Bronchial epithelial cell (primary cell): ENCODE measurements around the gene RUNX2. TPM values are rescaled to one million over a fixed set of nuclear protein-coding genes. Genes with fewer than 3 reads are reported as not detected.

Experiments used
- DNase-seq: peaks from one replicate; pipeline ENCODE4 v3.0.0-alpha.2; 2010; ENCODE audit warnings: low read depth
- FAIRE-seq: peaks from 2 replicates; lab custom pipeline; 2011; peaks lifted over from hg19 to GRCh38; lab: Jason Lieb, UNC
- H3K27me3 ChIP-seq: 2 replicates; pipeline ENCODE4 v1.5.1; 2011; ENCODE audit warnings: low read length; ENCODE audit not compliant: control insufficient read depth, insufficient read depth
- H3K36me3 ChIP-seq: 2 replicates; pipeline ENCODE4 v1.5.1; 2011; ENCODE audit warnings: low read length; ENCODE audit not compliant: control insufficient read depth, insufficient read depth
- H3K4me3 ChIP-seq: 2 replicates; pipeline ENCODE4 v1.5.1; 2011; ENCODE audit warnings: mild to moderate bottlenecking, low read depth, low read length, control low read depth
- total RNA-seq: library from RNA; depleted of rRNA; stranded (reverse); fragments of >200 nt; gene quantifications from 2 replicates; pipeline ENCODE4 v1.2.1, GENCODE V29; 2014
- TF ChIP-seq, protein P1 (sequence below): IDR thresholded peaks from 2 replicates; pipeline ENCODE4 v1.5.1; 2011; ENCODE audit warnings: mild to moderate bottlenecking, moderate library complexity, low read length, control low read depth, inconsistent platforms; ENCODE audit not compliant: insufficient read depth, severe bottlenecking

The RUNX2 gene
- total RNA-seq, 1 donor from 2014 or later = 0.79 TPM

DNA sequence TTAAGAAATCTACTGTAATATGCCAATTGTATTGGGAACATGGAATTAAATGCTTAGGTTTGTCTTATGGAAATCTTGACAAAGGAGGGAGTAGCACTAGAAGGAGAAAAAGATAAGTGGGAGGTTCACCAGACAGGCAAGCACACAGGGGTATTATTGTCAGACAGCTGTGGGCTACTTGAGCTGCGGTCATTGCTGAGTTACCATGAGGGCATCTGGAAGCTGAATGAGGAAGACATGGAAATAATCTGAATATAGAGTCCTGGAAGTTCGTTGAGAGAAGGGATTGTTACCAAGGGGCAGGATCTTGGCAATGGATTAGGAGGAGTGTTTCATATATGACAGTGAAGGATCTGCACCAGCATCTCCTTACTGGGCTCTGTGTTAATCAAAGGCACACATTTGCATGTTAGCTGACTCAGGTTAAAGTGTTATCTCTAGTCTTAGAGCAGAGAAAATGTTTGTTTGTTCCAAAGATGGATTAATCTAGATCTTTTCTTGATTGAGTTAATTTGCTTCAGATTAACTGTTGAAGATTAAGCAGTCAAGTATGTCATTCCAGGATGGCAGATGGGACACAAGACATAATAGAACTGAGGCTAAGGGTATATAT lies 102.6 kb downstream of the RUNX2 start:
- Histone ChIP-seq H3K27me3 (no peaks in the 10 kb centered on the region), H3K4me3 (no peak overlapping the region), H3K36me3 (no peaks in the 10 kb centered on the region)
- TF ChIP-seq, protein P1, sequence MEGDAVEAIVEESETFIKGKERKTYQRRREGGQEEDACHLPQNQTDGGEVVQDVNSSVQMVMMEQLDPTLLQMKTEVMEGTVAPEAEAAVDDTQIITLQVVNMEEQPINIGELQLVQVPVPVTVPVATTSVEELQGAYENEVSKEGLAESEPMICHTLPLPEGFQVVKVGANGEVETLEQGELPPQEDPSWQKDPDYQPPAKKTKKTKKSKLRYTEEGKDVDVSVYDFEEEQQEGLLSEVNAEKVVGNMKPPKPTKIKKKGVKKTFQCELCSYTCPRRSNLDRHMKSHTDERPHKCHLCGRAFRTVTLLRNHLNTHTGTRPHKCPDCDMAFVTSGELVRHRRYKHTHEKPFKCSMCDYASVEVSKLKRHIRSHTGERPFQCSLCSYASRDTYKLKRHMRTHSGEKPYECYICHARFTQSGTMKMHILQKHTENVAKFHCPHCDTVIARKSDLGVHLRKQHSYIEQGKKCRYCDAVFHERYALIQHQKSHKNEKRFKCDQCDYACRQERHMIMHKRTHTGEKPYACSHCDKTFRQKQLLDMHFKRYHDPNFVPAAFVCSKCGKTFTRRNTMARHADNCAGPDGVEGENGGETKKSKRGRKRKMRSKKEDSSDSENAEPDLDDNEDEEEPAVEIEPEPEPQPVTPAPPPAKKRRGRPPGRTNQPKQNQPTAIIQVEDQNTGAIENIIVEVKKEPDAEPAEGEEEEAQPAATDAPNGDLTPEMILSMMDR = no peak
- FAIRE-seq (no peak), DNase-seq (no peak)

DNA sequence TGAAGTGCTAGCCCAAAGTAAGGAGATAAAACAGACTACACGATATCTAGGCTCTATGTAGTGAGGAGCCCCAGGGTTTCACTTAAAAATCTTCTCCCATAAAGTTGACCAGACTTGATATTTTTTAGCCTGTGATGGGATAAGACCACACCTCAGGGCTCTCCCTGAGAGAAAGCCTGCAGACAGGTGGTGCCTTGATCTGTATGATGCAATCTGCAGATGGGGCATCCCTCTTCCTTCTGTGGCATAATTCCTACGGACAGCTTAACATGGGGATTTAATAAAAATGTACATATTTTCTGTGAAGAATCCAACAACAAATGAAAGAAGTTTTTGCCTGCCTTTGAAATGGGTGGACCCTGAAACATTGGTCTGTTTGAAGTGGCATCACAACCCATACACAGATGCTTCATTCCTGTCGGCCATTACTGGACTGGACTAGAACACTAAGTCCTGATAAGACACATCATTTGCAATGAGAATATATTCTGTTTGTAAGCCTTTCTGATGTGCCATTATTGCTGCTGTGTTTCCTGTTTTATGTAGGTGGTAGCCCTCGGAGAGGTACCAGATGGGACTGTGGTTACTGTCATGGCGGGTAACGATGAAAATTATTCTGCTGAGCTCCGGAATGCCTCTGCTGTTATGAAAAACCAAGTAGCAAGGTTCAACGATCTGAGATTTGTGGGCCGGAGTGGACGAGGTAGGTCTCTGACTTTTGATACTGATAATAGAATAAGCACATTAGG lies 103.4 kb downstream of the RUNX2 start:
- Histone ChIP-seq H3K4me3 (no peak overlapping the region), H3K36me3 (no peaks in the 10 kb centered on the region), H3K27me3 (no peaks in the 10 kb centered on the region)
- DNase-seq (no peak), FAIRE-seq (no peak)
- TF ChIP-seq, protein P1 = no peak

DNA sequence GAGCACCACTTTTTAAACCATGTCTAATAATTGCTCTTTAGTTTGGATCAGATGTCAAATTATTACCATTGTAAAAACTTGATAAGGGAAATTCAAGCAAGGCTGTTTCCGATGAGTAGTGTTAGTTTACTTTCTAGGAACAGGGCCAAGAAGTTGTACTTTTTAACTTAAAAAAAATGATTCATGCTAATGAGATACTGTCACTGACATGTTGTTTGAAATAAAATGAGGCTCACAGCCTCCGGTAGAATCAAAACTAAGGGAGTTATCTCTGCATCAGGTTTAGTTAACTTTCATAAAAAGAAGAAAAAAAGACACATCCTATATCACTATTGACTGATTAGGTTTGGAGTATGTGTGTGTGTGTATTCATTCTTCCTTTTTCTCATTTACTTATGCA lies 104.8 kb downstream of the RUNX2 start:
- DNase-seq (peak; percentile 81), FAIRE-seq (no peak)
- TF ChIP-seq, protein P1 = no peak
- no peaks in the 10 kb centered on the region for H3K36me3 ChIP-seq
- H3K4me3 ChIP-seq = no peak overlapping the region
- no peaks in the 10 kb centered on the region for H3K27me3 ChIP-seq

DNA sequence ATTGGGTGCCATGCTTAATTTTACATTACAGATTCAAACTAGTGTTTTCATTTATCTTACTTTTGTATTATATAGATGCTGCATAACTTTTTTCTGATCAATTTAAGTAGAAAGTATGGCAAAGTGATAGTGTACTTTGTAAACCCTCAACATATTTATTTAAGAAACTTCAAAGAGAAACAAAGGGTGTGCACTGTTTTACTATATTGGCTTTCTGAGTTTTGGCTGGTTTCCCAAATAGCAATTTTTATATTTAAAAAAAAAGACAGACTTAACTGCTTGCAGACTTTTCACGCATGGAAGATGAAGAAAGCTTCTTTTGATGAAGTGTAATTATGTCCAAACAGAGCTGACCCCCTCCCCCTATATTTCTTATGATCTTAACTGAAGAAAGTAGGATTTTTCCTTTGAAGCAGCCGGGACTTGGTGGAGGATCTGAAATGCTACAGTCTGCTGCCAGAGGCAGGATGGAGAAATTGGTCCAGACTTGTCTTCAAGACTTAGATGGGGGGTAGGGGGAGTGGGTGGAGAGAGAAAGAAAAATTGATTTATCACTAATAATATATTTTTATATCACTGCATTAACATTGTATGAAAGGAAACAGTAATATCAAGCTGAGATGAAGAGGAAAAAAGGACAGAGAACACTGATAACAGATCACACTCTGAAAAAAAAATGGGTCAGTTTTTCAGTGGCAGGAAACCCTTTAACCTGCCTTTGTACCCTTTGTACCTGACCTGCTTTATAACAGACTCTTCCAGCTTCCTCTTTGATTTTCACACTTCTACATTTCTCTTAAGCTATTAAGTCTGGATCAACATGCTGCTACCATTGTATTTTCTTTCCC lies 105.6 kb downstream of the RUNX2 start:
- no peaks in the 10 kb centered on the region for H3K36me3 ChIP-seq
- no peak overlapping the region for H3K4me3 ChIP-seq
- DNase-seq (no peak), FAIRE-seq (no peak)
- no peaks in the 10 kb centered on the region for H3K27me3 ChIP-seq
- TF ChIP-seq, protein P1 = no peak

DNA sequence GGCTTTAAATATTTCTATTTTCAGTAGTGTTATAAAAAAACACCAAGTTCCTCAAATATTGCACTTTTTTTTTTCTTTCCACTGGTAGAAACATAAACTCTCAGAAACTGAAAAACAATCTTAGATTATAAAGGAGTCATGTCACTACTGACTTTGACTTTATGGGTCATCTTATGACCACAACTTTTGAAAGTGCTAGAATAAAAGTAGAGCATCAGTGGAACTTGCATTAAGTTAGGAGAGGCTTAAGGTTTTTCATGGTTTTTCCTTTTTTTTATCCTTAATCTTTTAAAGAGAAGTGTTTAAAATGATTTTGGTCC lies 106.2 kb downstream of the RUNX2 start:
- Histone ChIP-seq H3K36me3 (no peaks in the 10 kb centered on the region), H3K27me3 (no peaks in the 10 kb centered on the region), H3K4me3 (no peak overlapping the region)
- DNase-seq (no peak), FAIRE-seq (no peak)
- TF ChIP-seq, protein P1 = no peak
